ENCODE data around the gene C19orf12.

C19orf12 gene

DNA sequence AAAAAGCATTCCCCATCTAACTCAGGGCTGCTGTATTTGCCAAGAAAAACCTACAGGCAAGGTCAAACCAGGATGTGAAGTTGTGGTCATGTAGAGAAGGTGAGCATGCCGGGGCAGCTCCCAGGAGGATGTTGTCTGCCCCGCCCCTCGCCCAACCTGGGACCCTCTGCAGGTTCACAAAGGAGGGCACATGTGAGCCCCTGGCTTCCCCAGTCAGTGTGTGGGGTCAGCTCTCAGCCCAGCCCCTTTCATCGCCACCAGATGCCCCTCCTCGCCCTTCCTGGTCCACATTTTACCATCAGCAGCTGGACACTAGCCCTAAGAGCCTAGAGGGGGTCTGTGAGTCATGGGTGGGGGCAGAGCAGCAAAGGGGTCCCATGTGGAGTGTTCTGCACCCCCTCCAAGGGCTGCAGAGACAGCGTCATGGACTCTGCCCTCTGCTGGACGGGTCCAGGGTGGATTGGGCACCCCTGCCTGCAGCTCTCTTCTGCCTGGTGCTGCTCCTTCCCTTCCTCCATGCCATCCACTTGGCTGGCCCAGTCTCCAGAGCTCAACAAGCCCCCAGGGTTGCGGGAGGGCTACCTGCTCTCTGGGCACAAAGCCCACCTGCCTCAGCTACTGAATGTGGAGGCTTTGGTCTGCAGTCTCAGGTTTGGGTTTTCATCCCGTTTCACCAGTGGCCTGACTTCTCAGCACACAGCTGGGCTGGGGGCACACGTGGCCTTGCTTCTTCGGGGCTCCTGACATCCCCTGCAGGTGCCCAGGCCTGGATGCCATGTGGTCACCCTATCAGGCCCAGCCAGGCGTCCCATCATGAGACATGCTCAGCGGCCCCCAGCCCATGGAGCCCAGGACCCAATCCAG lies 46.1 kb downstream of the C19orf12 start:
- Histone ChIP-seq H3K4me1 (ENCODE audit: control insufficient read depth, low read length) (peaks cover 60% of the 10 kb centered on the region), H3K9me2 (replicated peaks; ENCODE audit: control insufficient read depth, low read length) (no peaks in the 10 kb centered on the region), H4K20me1 (ENCODE audit: control insufficient read depth, insufficient read depth, low read depth, low read length) (no peaks in the 10 kb centered on the region), H3K79me2 (ENCODE audit: control insufficient read depth, low read length) (no peaks in the 10 kb centered on the region), H3K4me3 (ENCODE audit: low read length) (no peak overlapping the region), H3K27ac (ENCODE audit: low read depth, low read length) (no peak overlapping the region), H3K4me2 (ENCODE audit: low read length) (no peak overlapping the region), H3K36me3 (ENCODE audit: control insufficient read depth, low read length) (no peaks in the 10 kb centered on the region), H3K9me3 (ENCODE audit: control insufficient read depth, insufficient read depth, low read length) (no peaks in the 10 kb centered on the region), H3K27me3 (ENCODE audit: control insufficient read depth, low read length) (peaks cover 24% of the 10 kb centered on the region), H3F3A (ENCODE audit: control insufficient read depth, insufficient read depth) (0 out of 2 replicates have a peak, but pooled peaks cover 3% of the 10 kb centered on the region)
- peak; percentile 38 for TF ChIP-seq CTCF (IDR thresholded peaks at IDR 0.05; ENCODE audit: low read depth, low read length, poor library complexity, severe bottlenecking)
- TF ChIP-seq EZH2phosphoT487 (IDR thresholded peaks at IDR 0.05; ENCODE audit: borderline replicate concordance, low read length) = no peak

- Histone ChIP-seq H3F3A (ENCODE audit: control insufficient read depth, insufficient read depth) (0 out of 2 replicates have a peak, but pooled peaks cover 3% of the 10 kb centered on the region), H3K4me2 (ENCODE audit: low read length) (no peak overlapping the region), H3K79me2 (ENCODE audit: control insufficient read depth, low read length) (no peaks in the 10 kb centered on the region), H3K27ac (ENCODE audit: low read depth, low read length) (no peak overlapping the region), H3K9me3 (ENCODE audit: control insufficient read depth, insufficient read depth, low read length) (no peaks in the 10 kb centered on the region), H4K20me1 (ENCODE audit: control insufficient read depth, insufficient read depth, low read depth, low read length) (no peaks in the 10 kb centered on the region), H3K27me3 (ENCODE audit: control insufficient read depth, low read length) (peaks cover 28% of the 10 kb centered on the region), H3K4me3 (ENCODE audit: low read length) (no peak overlapping the region), H3K36me3 (ENCODE audit: control insufficient read depth, low read length) (no peaks in the 10 kb centered on the region), H3K9me2 (replicated peaks; ENCODE audit: control insufficient read depth, low read length) (no peaks in the 10 kb centered on the region), H3K4me1 (ENCODE audit: control insufficient read depth, low read length) (peaks cover 53% of the 10 kb centered on the region)
- TF ChIP-seq CTCF (IDR thresholded peaks at IDR 0.05; ENCODE audit: low read depth, low read length, poor library complexity, severe bottlenecking) (peak; percentile 15), EZH2phosphoT487 (IDR thresholded peaks at IDR 0.05; ENCODE audit: borderline replicate concordance, low read length) (no peak)
Measured at GRCh38 chr19:29667901-29668341, 47.1 kb downstream of the C19orf12 start.

DNA sequence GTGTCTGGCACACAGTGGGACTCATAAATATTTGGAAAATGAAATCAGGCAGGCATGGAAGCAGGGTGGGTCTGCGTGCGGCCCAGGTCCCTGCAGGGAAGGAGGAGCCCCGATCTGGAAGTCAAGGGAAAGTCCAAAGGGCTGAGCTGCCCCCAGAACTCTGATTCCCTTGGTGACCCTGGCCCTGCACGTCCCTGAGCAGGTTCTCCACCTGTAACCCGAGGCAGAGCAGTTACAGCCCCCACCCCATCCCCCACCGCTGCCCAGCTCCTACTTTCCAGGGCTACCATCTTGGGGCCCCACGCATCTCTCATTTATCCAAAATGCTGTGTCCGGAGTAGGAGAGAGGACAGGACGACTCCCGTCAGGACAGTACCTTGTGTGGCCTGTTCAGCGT lies 47.7 kb downstream of the C19orf12 start:
- peaks cover 48% of the 10 kb centered on the region for H3K4me1 ChIP-seq (ENCODE audit: control insufficient read depth, low read length)
- H3K27ac ChIP-seq (ENCODE audit: low read depth, low read length) = no peak overlapping the region
- no peaks in the 10 kb centered on the region for H4K20me1 ChIP-seq (ENCODE audit: control insufficient read depth, insufficient read depth, low read depth, low read length)
- TF ChIP-seq EZH2phosphoT487 (IDR thresholded peaks at IDR 0.05; ENCODE audit: borderline replicate concordance, low read length) (no peak), CTCF (IDR thresholded peaks at IDR 0.05; ENCODE audit: low read depth, low read length, poor library complexity, severe bottlenecking) (no peak)
- H3K79me2 ChIP-seq (ENCODE audit: control insufficient read depth, low read length) = no peaks in the 10 kb centered on the region
- no peaks in the 10 kb centered on the region for H3K36me3 ChIP-seq (ENCODE audit: control insufficient read depth, low read length)
- H3K9me3 ChIP-seq (ENCODE audit: control insufficient read depth, insufficient read depth, low read length) = no peaks in the 10 kb centered on the region
- 0 out of 2 replicates have a peak, but pooled peaks cover 3% of the 10 kb centered on the region for H3F3A ChIP-seq (ENCODE audit: control insufficient read depth, insufficient read depth)
- H3K27me3 ChIP-seq (ENCODE audit: control insufficient read depth, low read length) = peaks cover 33% of the 10 kb centered on the region
- H3K4me3 ChIP-seq (ENCODE audit: low read length) = no peak overlapping the region
- no peak overlapping the region for H3K4me2 ChIP-seq (ENCODE audit: low read length)
- no peaks in the 10 kb centered on the region for H3K9me2 ChIP-seq (replicated peaks; ENCODE audit: control insufficient read depth, low read length)

Measured in DOHH2 (cell line).